Ishikawa (cell line): Measurements from ENCODE around the gene SULT6B1.

Experiments
- CEBPB ChIP-seq: IDR thresholded peaks from 2 replicates; pipeline ENCODE4 v1.6.1; 2012
- CREB1 ChIP-seq: IDR thresholded peaks from 2 replicates; pipeline ENCODE4 v1.6.1; 2012; ENCODE audit warnings: low read depth
- EP300 ChIP-seq: IDR thresholded peaks from 2 replicates; pipeline ENCODE4 v1.6.1; 2012; ENCODE audit warnings: borderline replicate concordance
- FOXM1 ChIP-seq: IDR thresholded peaks from 2 replicates; pipeline ENCODE4 v1.6.1; 2012; ENCODE audit warnings: low read depth, borderline replicate concordance
- RAD21 ChIP-seq: IDR thresholded peaks from 2 replicates; pipeline ENCODE4 v1.6.1; 2012; ENCODE audit warnings: low read depth
- TCF12 ChIP-seq: IDR thresholded peaks from 2 replicates; pipeline ENCODE4 v1.6.1; 2012; ENCODE audit warnings: low read depth
- YY1 ChIP-seq: IDR thresholded peaks from 2 replicates; pipeline ENCODE4 v1.6.1; 2012; ENCODE audit warnings: low read depth

DNA sequence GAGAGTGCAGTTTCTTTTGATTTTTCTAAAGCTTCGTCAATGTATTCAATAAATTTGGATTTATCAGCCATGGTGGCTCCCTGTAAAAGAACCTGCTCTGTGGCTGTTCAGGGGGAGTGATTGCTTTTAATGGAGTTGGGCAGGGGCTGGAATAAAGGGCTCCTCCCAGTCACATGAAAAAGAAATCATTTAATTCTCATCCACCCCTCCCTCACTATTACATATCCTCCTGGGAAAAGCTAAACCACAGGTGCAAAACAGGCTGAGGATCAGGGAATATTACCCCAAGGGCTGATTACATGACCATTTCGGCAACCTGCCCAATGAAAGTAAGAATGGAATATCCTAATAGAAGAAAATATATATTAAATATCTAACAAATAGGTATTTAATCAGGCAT is at the start of gene SULT6B1:
- TF ChIP-seq YY1 (no peak), EP300 (no peak), CEBPB (no peak), RAD21 (no peak), CREB1 (no peak), TCF12 (no peak), FOXM1 (no peak)
